Thoracic aorta endothelial cell (primary cell): Measurements from ENCODE around the gene STT3B. TPM values are rescaled to one million over a fixed set of nuclear protein-coding genes. Genes with fewer than 3 reads are reported as not detected.

Experiments
- total RNA-seq: library from RNA; depleted of rRNA; stranded (reverse); fragments of >200 nt; gene quantifications from 2 replicates; pipeline ENCODE4 v1.2.3, GENCODE V29; 2012

Gene STT3B
- 229 and 233 TPM in 2 replicates for total RNA-seq

DNA sequence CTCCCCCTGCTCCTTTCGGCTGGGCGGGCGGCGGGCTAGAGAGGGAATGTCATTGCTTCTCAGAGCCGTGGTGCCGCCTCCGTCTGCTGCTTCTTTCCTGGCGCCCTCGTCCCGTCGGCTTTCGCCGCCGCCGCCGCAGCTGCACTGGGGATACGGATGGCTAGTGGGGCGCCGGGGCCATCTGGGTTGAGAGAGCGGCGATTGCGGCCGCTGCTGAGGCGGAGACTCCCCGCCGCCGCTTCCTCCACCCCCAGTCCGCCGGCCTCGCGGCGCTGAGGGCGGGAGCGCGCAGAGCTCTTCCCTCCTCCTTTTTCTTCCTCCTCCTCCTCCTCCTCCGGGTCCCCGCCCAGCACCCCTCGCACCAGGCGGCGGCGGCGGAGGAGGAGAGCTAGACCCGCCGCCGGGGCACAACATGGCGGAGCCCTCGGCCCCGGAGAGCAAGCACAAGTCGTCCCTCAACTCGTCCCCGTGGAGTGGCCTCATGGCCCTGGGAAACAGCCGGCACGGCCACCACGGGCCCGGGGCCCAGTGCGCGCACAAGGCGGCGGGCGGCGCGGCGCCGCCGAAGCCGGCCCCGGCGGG, at the start of gene STT3B:
TSS of gene STT3B (plus strand) at position 339 of the 582 bp plus-strand sequence. CDS start at position 413, 74 bp downstream.

